Ishikawa (cell line): ENCODE results near the gene SERAC1.
A peak's percentile ranks its signal among the peaks of the same experiment; 100 is the strongest.

Experiments used
- CEBPB ChIP-seq: IDR thresholded peaks from 2 replicates; pipeline ENCODE4 v1.6.1; 2012
- CREB1 ChIP-seq: IDR thresholded peaks from 2 replicates; pipeline ENCODE4 v1.6.1; 2012; ENCODE audit warnings: low read depth
- EGR1 ChIP-seq: IDR thresholded peaks from 2 replicates; pipeline ENCODE4 v1.6.1; 2012
- EP300 ChIP-seq: IDR thresholded peaks from 2 replicates; pipeline ENCODE4 v1.6.1; 2012; ENCODE audit warnings: borderline replicate concordance
- FOXM1 ChIP-seq: IDR thresholded peaks from 2 replicates; pipeline ENCODE4 v1.6.1; 2012; ENCODE audit warnings: low read depth, borderline replicate concordance
- MAX ChIP-seq: IDR thresholded peaks from 2 replicates; pipeline ENCODE4 v1.6.1; 2012
- NFIC ChIP-seq: IDR thresholded peaks from 2 replicates; pipeline ENCODE4 v1.6.1; 2012
- RAD21 ChIP-seq: IDR thresholded peaks from 2 replicates; pipeline ENCODE4 v1.6.1; 2012; ENCODE audit warnings: low read depth
- REST ChIP-seq: IDR thresholded peaks from 2 replicates; pipeline ENCODE4 v1.6.1; 2012; ENCODE audit warnings: low read depth, mild to moderate bottlenecking
- TAF1 ChIP-seq: IDR thresholded peaks from 2 replicates; pipeline ENCODE4 v1.6.1; 2012; ENCODE audit warnings: low read depth, mild to moderate bottlenecking
- TCF12 ChIP-seq: IDR thresholded peaks from 2 replicates; pipeline ENCODE4 v1.6.1; 2012; ENCODE audit warnings: low read depth
- TEAD4 ChIP-seq: IDR thresholded peaks from 2 replicates; pipeline ENCODE4 v1.6.1; 2012
- USF1 ChIP-seq: IDR thresholded peaks from 2 replicates; pipeline ENCODE4 v1.6.1; 2012
- YY1 ChIP-seq: IDR thresholded peaks from 2 replicates; pipeline ENCODE4 v1.6.1; 2012; ENCODE audit warnings: low read depth
- ZBTB7A ChIP-seq: IDR thresholded peaks from 2 replicates; pipeline ENCODE4 v1.6.1; 2012; ENCODE audit warnings: low read depth

The SERAC1 gene

GRCh38 chr6:158072083-158072721 is 95.9 kb downstream of the SERAC1 start:
- TF ChIP-seq ZBTB7A (no peak), YY1 (no peak), CREB1 (no peak), TAF1 (no peak), FOXM1 (no peak), TCF12 (no peak), MAX (peak; percentile 25; the same call in 1 of the 2 replicates), NFIC (no peak), REST (no peak), CEBPB (no peak), TEAD4 (no peak), USF1 (no peak), EGR1 (no peak), RAD21 (peak; percentile 97), EP300 (no peak)

GRCh38 chr6:158071121-158072082 is 96.7 kb downstream of the SERAC1 start:
- TF ChIP-seq CREB1: no peak
- TF ChIP-seq ZBTB7A: no peak
- no peak for TF ChIP-seq NFIC
- TF ChIP-seq EGR1: no peak
- TF ChIP-seq USF1: no peak
- TF ChIP-seq EP300: no peak
- no peak for TF ChIP-seq TEAD4
- no peak for TF ChIP-seq YY1
- TF ChIP-seq TAF1: no peak
- no peak for TF ChIP-seq FOXM1
- no peak for TF ChIP-seq REST
- no peak for TF ChIP-seq MAX
- no peak for TF ChIP-seq TCF12
- no peak for TF ChIP-seq CEBPB
- TF ChIP-seq RAD21: no peak

GRCh38 chr6:158070513-158070912 is 97.5 kb downstream of the SERAC1 start:
- TF ChIP-seq TEAD4 (no peak), CEBPB (no peak), REST (no peak), EGR1 (no peak), TAF1 (no peak), RAD21 (no peak), NFIC (no peak), YY1 (no peak), CREB1 (no peak), FOXM1 (no peak), MAX (no peak), TCF12 (no peak), USF1 (no peak), ZBTB7A (no peak)
